HepG2 (cell line): ENCODE measurements around the gene TM7SF3. TPM values are rescaled to one million over a fixed set of nuclear protein-coding genes. Genes with fewer than 3 reads are reported as not detected.

ENCODE experiments used
- ATAC-seq: fragments of 200-7000 bp; cut with Tn5 transposase; 3 replicates; pipeline ENCODE4 v1.9.1; 2020; ENCODE audit warnings: mild to moderate bottlenecking, moderate library complexity
- BruUV-seq: library from RNA; stranded (reverse); fragments of 400-500 nt; replicated peaks from 2 replicates; lab custom pipeline; 2021; lab: Mats Ljungman, UMichigan
- CTCF ChIA-PET: fragments of 300-600 bp; formaldehyde crosslinking; extraction: SDS; loops from one replicate; lab custom pipeline; 2021; ENCODE audit warnings: low total read pairs, inconsistent platforms, low intra/inter-chr PET ratio; lab: Yijun Ruan, JAX
- POLR2A ChIA-PET: fragments of 350-600 bp; sonication (Branson Sonifier 250); formaldehyde crosslinking; loops from one replicate; lab custom pipeline; 2020; ENCODE audit warnings: antibody characterized with exemption, inconsistent platforms; lab: Yijun Ruan, JAX
- DNase-seq: peaks from one replicate; pipeline ENCODE4 v3.0.0-alpha.2; 2015; ENCODE audit warnings: low spot score
- FAIRE-seq: peaks from 3 replicates; lab custom pipeline; 2011; peaks lifted over from hg19 to GRCh38; lab: Jason Lieb, UNC
- H2AFZ ChIP-seq: one replicate; pipeline ENCODE4 v1.6.1; 2011; ENCODE audit warnings: low read length, inconsistent platforms
- H3K27ac ChIP-seq: fragments of 300-600 bp; 3 replicates; pipeline ENCODE4 v1.8.0; 2011; ENCODE audit warnings: mixed run types, mild to moderate bottlenecking, mixed read lengths, low read length, inconsistent platforms; ENCODE audit not compliant: insufficient read depth; ENCODE audit errors: extremely low read length
- H3K27me3 ChIP-seq, 2 experiments: fragments of 200-600 bp in 1 of 2; 2 replicates in 1 of 2; 3 replicates in 1 of 2; pipeline versions ENCODE4 v1.6.0 to v1.8.0; 2011; ENCODE audit warnings: low read length in 2 of 2, mild to moderate bottlenecking in 2 of 2, moderate library complexity in 2 of 2, inconsistent platforms in 1 of 2; ENCODE audit not compliant: insufficient read depth in 2 of 2, control insufficient read depth in 1 of 2
- H3K36me3 ChIP-seq, 2 experiments: fragments of 200-600 bp in 1 of 2; replicated peaks in 1 of 2; 2 replicates in 1 of 2; 3 replicates in 1 of 2; pipeline versions ENCODE4 v1.5.1 to v1.8.0; 2011; ENCODE audit warnings: low read length in 2 of 2, inconsistent platforms in 1 of 2; ENCODE audit not compliant: insufficient read depth in 2 of 2, control insufficient read depth in 1 of 2
- H3K4me1 ChIP-seq: 2 replicates; pipeline ENCODE4 v1.5.1; 2012; ENCODE audit warnings: low read length, inconsistent platforms; ENCODE audit not compliant: insufficient read depth
- H3K4me2 ChIP-seq: 2 replicates; pipeline ENCODE4 v1.6.0; 2011; ENCODE audit warnings: low read depth, low read length, inconsistent platforms
- H3K4me3 ChIP-seq, 3 experiments: fragments of 200-600 bp in 1 of 3; sonication (generic), shearing (Covaris generic) in 1 of 3; replicated peaks in 1 of 3; 2 replicates each; pipeline ENCODE4 v1.5.1; 2011 to 2016; ENCODE audit warnings: low read length in 3 of 3, inconsistent platforms in 2 of 3, low read depth in 2 of 3, mild to moderate bottlenecking in 2 of 3, control low read depth in 1 of 3, mixed read lengths in 1 of 3; ENCODE audit not compliant: insufficient read depth in 1 of 3
- H3K79me2 ChIP-seq: one replicate; pipeline ENCODE4 v1.6.1; 2011; ENCODE audit warnings: low read length, inconsistent platforms; ENCODE audit not compliant: insufficient read depth
- H3K9ac ChIP-seq: 2 replicates; pipeline ENCODE4 v1.6.0; 2011; ENCODE audit warnings: mild to moderate bottlenecking, low read depth, low read length, inconsistent platforms; ENCODE audit not compliant: insufficient read depth
- H3K9me3 ChIP-seq: 2 replicates; pipeline ENCODE4 v1.5.1; 2012; ENCODE audit warnings: mild to moderate bottlenecking, low read length
- H4K20me1 ChIP-seq: 2 replicates; pipeline ENCODE4 v1.6.0; 2011; ENCODE audit warnings: inconsistent platforms, mild to moderate bottlenecking, low read length, moderate library complexity; ENCODE audit not compliant: insufficient read depth
- HDAC2 ChIP-seq: sonication (generic); formaldehyde crosslinking; IDR thresholded peaks from 2 replicates; pipeline ENCODE4 v1.4.0; 2020; ENCODE audit warnings: missing genetic modification reagents
- HNF4A ChIP-seq: sonication (generic); formaldehyde crosslinking; IDR thresholded peaks from 2 replicates; pipeline ENCODE4 v1.4.0; 2020; ENCODE audit warnings: missing genetic modification reagents
- ISL2 ChIP-seq: sonication (generic); formaldehyde crosslinking; IDR thresholded peaks from 2 replicates; pipeline ENCODE4 v1.5.0; 2020; ENCODE audit warnings: missing genetic modification reagents
- KDM1A ChIP-seq: IDR thresholded peaks from 2 replicates; pipeline ENCODE4 v1.6.1; 2016; ENCODE audit warnings: missing compliant biosample characterization
- MED1 ChIP-seq: sonication (generic); formaldehyde crosslinking; IDR thresholded peaks from 2 replicates; pipeline ENCODE4 v1.4.0; 2020; ENCODE audit warnings: missing genetic modification reagents
- MEIS1 ChIP-seq: sonication (generic); formaldehyde crosslinking; IDR thresholded peaks from 2 replicates; pipeline ENCODE4 v1.9.0; 2021; ENCODE audit warnings: mild to moderate bottlenecking, missing genetic modification reagents, moderate library complexity, borderline replicate concordance
- NCOA2 ChIP-seq: sonication (generic); formaldehyde crosslinking; IDR thresholded peaks from 2 replicates; pipeline ENCODE4 v1.8.0; 2022; ENCODE audit warnings: inconsistent platforms
- NR2F6 ChIP-seq, 2 experiments: IDR thresholded peaks; 2 replicates each; pipeline ENCODE4 v1.6.1; 2016; ENCODE audit warnings: antibody characterized with exemption in 1 of 2, mild to moderate bottlenecking in 1 of 2
- PHF21A ChIP-seq: sonication (generic); formaldehyde crosslinking; IDR thresholded peaks from 2 replicates; pipeline ENCODE4 v1.5.0; 2020; ENCODE audit warnings: mild to moderate bottlenecking, missing genetic modification reagents
- RFX1 ChIP-seq: fragments of 450-650 bp; IDR thresholded peaks from 2 replicates; pipeline ENCODE4 v1.6.1; 2017
- SOX6 ChIP-seq, 2 experiments: fragments of 450-650 bp in 1 of 2; sonication (generic) in 1 of 2; formaldehyde crosslinking in 1 of 2; IDR thresholded peaks; 2 replicates each; pipeline versions ENCODE4 v1.4.0 to v1.6.1; 2017 to 2020; ENCODE audit warnings: antibody characterized with exemption in 1 of 2, mild to moderate bottlenecking in 1 of 2, missing genetic modification reagents in 1 of 2
- SYNCRIP ChIP-seq: fragments of 200-400 bp; formaldehyde crosslinking; IDR thresholded peaks from 2 replicates; pipeline ENCODE4 v1.6.1; 2018; ENCODE audit warnings: mild to moderate bottlenecking, low read depth, low read length; ENCODE audit not compliant: insufficient read depth
- TARDBP ChIP-seq: sonication (generic); formaldehyde crosslinking; IDR thresholded peaks from 2 replicates; pipeline ENCODE4 v1.8.0; 2022; ENCODE audit warnings: mild to moderate bottlenecking, missing genetic modification reagents
- TEAD2 ChIP-seq: sonication (generic); formaldehyde crosslinking; IDR thresholded peaks from 2 replicates; pipeline ENCODE4 v1.9.0; 2021; ENCODE audit warnings: missing genetic modification reagents
- ZNF572 ChIP-seq: sonication (generic); formaldehyde crosslinking; IDR thresholded peaks from 2 replicates; pipeline ENCODE4 v1.5.1; 2020; ENCODE audit warnings: mild to moderate bottlenecking, missing genetic modification reagents
- ZNF644 ChIP-seq: IDR thresholded peaks from 2 replicates; pipeline ENCODE4 v1.6.1; 2016; ENCODE audit warnings: low read depth
- WGBS: methylation state at CpG from one replicate; pipeline ENCODE4 v1.1.6; 2017; ENCODE audit warnings: low lambda C conversion rate; 5-methylcytosine and 5-hydroxymethylcytosine counted together
- in situ Hi-C: cut with HindIII; loops from 2 replicates; pipeline ENCODE4 v1.10.0; 2017; ENCODE audit warnings: low pct_unique_long_range_greater_than_20kb; ENCODE audit not compliant: extremely low pct_ligation_motif_present
- intact Hi-C: fragments of 100-400 bp; cut with micrococcal nuclease; formaldehyde crosslinking; loops from one replicate; pipeline ENCODE4 v1.10.0; 2022; ENCODE audit not compliant: unreplicated experiment
- polyA plus RNA-seq, 8 experiments: library from polyadenylated mRNA; depleted of rRNA in 3 of 8; stranded (reverse) in 7 of 8; unstranded in 1 of 8; fragments of >200 nt; fragmentation: Illumina TruSeq in 4 of 8; extraction: Trizol in 4 of 8; gene quantifications; 2 replicates each; pipeline versions ENCODE4 v1.2.1 to v1.2.3, GENCODE V29; 2011 to 2016; ENCODE audit warnings: low read depth in 4 of 8, missing spikeins in 1 of 8, mixed read lengths in 1 of 8; ENCODE audit not compliant: insufficient read depth in 1 of 8
- total RNA-seq, 5 experiments: library from RNA; depleted of rRNA; stranded (reverse); fragments of >200 nt; fragmentation: Illumina TruSeq; extraction: Trizol; gene quantifications; 2 replicates each; pipeline ENCODE4 v1.2.3, GENCODE V29; 2016; ENCODE audit warnings: low read depth in 1 of 5
- TF ChIP-seq, protein P1 (sequence below): sonication (generic); formaldehyde crosslinking; IDR thresholded peaks from 2 replicates; pipeline ENCODE4 v1.4.0; 2020; ENCODE audit warnings: mild to moderate bottlenecking, missing genetic modification reagents
- TF ChIP-seq, protein P2 (sequence below): sonication (generic); formaldehyde crosslinking; IDR thresholded peaks from 2 replicates; pipeline ENCODE4 v1.5.0; 2020; ENCODE audit warnings: missing genetic modification reagents
- TF ChIP-seq, protein P3 (sequence below): IDR thresholded peaks from 2 replicates; pipeline ENCODE4 v1.6.1; 2016; ENCODE audit warnings: low read depth, control low read depth
- TF ChIP-seq, protein P4 (sequence below): sonication (generic); formaldehyde crosslinking; IDR thresholded peaks from 2 replicates; pipeline ENCODE4 v1.9.0; 2022; ENCODE audit warnings: low read depth, missing genetic modification reagents

Gene TM7SF3
- total and polyA plus RNA-seq, 2 of the 13 experiments (the other 11 are each of a cell fraction or from before 2014, with no cell fraction given): 116 to 142 TPM

DNA sequence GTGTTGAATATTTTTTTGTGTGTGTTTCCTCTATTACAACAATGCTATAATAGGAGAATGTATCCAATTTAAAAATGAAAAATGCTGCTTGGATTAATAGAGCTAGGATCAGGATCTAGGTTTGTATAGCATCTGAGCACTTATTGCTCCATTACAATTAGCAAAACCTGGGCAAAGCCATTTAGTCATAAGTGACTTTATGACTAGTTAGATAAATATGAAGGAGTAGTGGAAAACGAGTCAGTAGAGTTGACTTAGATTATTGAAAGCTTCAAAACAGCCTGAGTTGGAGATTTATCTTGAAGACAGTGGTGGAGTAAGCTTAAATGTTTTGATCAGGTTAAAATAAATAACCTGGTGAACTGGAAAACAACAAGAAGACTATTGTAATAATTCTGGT lies 10.9 kb upstream of the TM7SF3 start:
- CTCF ChIA-PET: no interaction called here
- H3K9me3 ChIP-seq: no peaks in the 10 kb centered on the region
- POLR2A ChIA-PET: no interaction called here
- no peak overlapping the region for H2AFZ ChIP-seq
- no peak for FAIRE-seq
- DNase-seq: no peak
- BruUV-seq: no TSS peak
- intact Hi-C loops: no loop called here
- in situ Hi-C loops: no loop called here
- H3K9ac ChIP-seq: no peak overlapping the region
- 60% methylated on average over 1 of the region's 1 CpG for WGBS
- H3K4me2 ChIP-seq: no peak overlapping the region
- peaks cover 3 to 32% of the 10 kb centered on the region in 2 experiments for H3K36me3 ChIP-seq
- TF ChIP-seq, protein P1, sequence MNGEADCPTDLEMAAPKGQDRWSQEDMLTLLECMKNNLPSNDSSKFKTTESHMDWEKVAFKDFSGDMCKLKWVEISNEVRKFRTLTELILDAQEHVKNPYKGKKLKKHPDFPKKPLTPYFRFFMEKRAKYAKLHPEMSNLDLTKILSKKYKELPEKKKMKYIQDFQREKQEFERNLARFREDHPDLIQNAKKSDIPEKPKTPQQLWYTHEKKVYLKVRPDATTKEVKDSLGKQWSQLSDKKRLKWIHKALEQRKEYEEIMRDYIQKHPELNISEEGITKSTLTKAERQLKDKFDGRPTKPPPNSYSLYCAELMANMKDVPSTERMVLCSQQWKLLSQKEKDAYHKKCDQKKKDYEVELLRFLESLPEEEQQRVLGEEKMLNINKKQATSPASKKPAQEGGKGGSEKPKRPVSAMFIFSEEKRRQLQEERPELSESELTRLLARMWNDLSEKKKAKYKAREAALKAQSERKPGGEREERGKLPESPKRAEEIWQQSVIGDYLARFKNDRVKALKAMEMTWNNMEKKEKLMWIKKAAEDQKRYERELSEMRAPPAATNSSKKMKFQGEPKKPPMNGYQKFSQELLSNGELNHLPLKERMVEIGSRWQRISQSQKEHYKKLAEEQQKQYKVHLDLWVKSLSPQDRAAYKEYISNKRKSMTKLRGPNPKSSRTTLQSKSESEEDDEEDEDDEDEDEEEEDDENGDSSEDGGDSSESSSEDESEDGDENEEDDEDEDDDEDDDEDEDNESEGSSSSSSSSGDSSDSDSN (CRISPR knock-in tag): no peak
- TF ChIP-seq RFX1: no peak
- TF ChIP-seq SYNCRIP: no peak
- no peak for TF ChIP-seq SOX6 (IDR thresholded peaks at IDR 0.05)
- no peak for TF ChIP-seq SOX6 (CRISPR knock-in tag; IDR thresholded peaks at IDR 0.05)
- TF ChIP-seq, protein P2, sequence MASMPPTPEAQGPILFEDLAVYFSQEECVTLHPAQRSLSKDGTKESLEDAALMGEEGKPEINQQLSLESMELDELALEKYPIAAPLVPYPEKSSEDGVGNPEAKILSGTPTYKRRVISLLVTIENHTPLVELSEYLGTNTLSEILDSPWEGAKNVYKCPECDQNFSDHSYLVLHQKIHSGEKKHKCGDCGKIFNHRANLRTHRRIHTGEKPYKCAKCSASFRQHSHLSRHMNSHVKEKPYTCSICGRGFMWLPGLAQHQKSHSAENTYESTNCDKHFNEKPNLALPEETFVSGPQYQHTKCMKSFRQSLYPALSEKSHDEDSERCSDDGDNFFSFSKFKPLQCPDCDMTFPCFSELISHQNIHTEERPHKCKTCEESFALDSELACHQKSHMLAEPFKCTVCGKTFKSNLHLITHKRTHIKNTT (CRISPR knock-in tag): no peak
- no peak for TF ChIP-seq MED1 (CRISPR knock-in tag)
- TF ChIP-seq NCOA2 (CRISPR knock-in tag): no peak
- no peak for TF ChIP-seq HNF4A
- TF ChIP-seq MEIS1 (CRISPR knock-in tag): no peak
- TF ChIP-seq NR2F6 (IDR thresholded peaks at IDR 0.05): no peak
- TF ChIP-seq NR2F6 (CRISPR knock-in tag; IDR thresholded peaks at IDR 0.05): no peak
- no peak for TF ChIP-seq ISL2
- TF ChIP-seq ZNF572 (CRISPR knock-in tag): no peak
- no peak for TF ChIP-seq PHF21A
- TF ChIP-seq, protein P3, sequence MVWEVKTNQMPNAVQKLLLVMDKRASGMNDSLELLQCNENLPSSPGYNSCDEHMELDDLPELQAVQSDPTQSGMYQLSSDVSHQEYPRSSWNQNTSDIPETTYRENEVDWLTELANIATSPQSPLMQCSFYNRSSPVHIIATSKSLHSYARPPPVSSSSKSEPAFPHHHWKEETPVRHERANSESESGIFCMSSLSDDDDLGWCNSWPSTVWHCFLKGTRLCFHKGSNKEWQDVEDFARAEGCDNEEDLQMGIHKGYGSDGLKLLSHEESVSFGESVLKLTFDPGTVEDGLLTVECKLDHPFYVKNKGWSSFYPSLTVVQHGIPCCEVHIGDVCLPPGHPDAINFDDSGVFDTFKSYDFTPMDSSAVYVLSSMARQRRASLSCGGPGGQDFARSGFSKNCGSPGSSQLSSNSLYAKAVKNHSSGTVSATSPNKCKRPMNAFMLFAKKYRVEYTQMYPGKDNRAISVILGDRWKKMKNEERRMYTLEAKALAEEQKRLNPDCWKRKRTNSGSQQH (CRISPR knock-in tag): no peak
- TF ChIP-seq HDAC2: no peak
- no peak for TF ChIP-seq KDM1A
- no peak for TF ChIP-seq ZNF644
- no peak for TF ChIP-seq TARDBP (CRISPR knock-in tag)
- TF ChIP-seq, protein P4, sequence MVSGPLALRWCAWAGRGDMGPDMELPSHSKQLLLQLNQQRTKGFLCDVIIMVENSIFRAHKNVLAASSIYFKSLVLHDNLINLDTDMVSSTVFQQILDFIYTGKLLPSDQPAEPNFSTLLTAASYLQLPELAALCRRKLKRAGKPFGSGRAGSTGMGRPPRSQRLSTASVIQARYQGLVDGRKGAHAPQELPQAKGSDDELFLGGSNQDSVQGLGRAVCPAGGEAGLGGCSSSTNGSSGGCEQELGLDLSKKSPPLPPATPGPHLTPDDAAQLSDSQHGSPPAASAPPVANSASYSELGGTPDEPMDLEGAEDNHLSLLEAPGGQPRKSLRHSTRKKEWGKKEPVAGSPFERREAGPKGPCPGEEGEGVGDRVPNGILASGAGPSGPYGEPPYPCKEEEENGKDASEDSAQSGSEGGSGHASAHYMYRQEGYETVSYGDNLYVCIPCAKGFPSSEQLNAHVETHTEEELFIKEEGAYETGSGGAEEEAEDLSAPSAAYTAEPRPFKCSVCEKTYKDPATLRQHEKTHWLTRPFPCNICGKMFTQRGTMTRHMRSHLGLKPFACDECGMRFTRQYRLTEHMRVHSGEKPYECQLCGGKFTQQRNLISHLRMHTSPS (CRISPR knock-in tag): no peak
- TF ChIP-seq TEAD2 (CRISPR knock-in tag): no peak
- peaks cover 19% of the 10 kb centered on the region for H3K79me2 ChIP-seq
- no peak overlapping the region for H3K27ac ChIP-seq
- peaks cover 30% of the 10 kb centered on the region for H3K4me1 ChIP-seq
- ATAC-seq: no peak
- no peak overlapping the region for H3K4me3 ChIP-seq
- no peaks in the 10 kb centered on the region for H4K20me1 ChIP-seq
- H3K27me3 ChIP-seq: no peaks in the 10 kb centered on the region; a peak in 2 of 5 replicates
